Endodermal cell (in vitro differentiated cells): ENCODE data around the gene ZNRF3. TPM values are rescaled to one million over a fixed set of nuclear protein-coding genes. Genes with fewer than 3 reads are reported as not detected.

Experiments
- DNase-seq: peaks from one replicate; pipeline ENCODE4 v3.0.0-alpha.2; 2017
- H3K27ac ChIP-seq: 2 replicates; pipeline ENCODE4 v1.5.1; 2013; ENCODE audit warnings: mild to moderate bottlenecking, low read depth, low read length, moderate library complexity
- H3K27me3 ChIP-seq: 2 replicates; pipeline ENCODE4 v1.6.1; 2013; ENCODE audit warnings: mild to moderate bottlenecking, low read length, moderate library complexity; ENCODE audit not compliant: insufficient read depth, control insufficient read depth, poor library complexity, severe bottlenecking
- H3K36me3 ChIP-seq: 2 replicates; pipeline ENCODE4 v1.7.0; 2013; ENCODE audit warnings: mild to moderate bottlenecking, low read length, moderate library complexity; ENCODE audit not compliant: control insufficient read depth, insufficient read depth
- H3K4me1 ChIP-seq: one replicate; pipeline ENCODE4 v1.7.0; 2013; ENCODE audit warnings: low read length; ENCODE audit not compliant: control insufficient read depth, insufficient read depth
- H3K4me3 ChIP-seq: 2 replicates; pipeline ENCODE4 v1.5.1; 2013; ENCODE audit warnings: mild to moderate bottlenecking, low read length, moderate library complexity
- H3K9ac ChIP-seq: 2 replicates; pipeline ENCODE4 v1.6.1; 2013; ENCODE audit warnings: mild to moderate bottlenecking, low read length, moderate library complexity; ENCODE audit not compliant: poor library complexity, severe bottlenecking; ENCODE audit errors: extremely low read depth
- H3K9me3 ChIP-seq: 2 replicates; pipeline ENCODE4 v1.6.1; 2013; ENCODE audit warnings: mild to moderate bottlenecking, low read length, moderate library complexity; ENCODE audit not compliant: control insufficient read depth
- H3K27ac Mint-ChIP-seq: 2 replicates; pipeline ENCODE4 v1.8.0; 2020; ENCODE audit warnings: mixed read lengths
- H3K27me3 Mint-ChIP-seq: 2 replicates; pipeline ENCODE4 v1.8.0; 2021; ENCODE audit warnings: mild to moderate bottlenecking, mixed read lengths; ENCODE audit not compliant: insufficient read depth
- H3K36me3 Mint-ChIP-seq: 2 replicates; pipeline ENCODE4 v1.8.0; 2020; ENCODE audit warnings: low read depth, mixed read lengths
- H3K4me1 Mint-ChIP-seq: 2 replicates; pipeline ENCODE4 v1.8.0; 2020; ENCODE audit warnings: mixed read lengths
- H3K4me3 Mint-ChIP-seq: 2 replicates; pipeline ENCODE4 v1.8.0; 2020; ENCODE audit warnings: mild to moderate bottlenecking, moderate library complexity, mixed read lengths
- H3K9me3 Mint-ChIP-seq: 2 replicates; pipeline ENCODE4 v1.8.0; 2020; ENCODE audit warnings: mild to moderate bottlenecking, mixed read lengths
- WGBS, 2 experiments: methylation state at CpG; one replicate each; pipeline versions ENCODE4 v1.1.5 to v1.1.7; 2013; ENCODE audit warnings: missing lambda C conversion rate in 2 of 2, mixed read lengths in 1 of 2; ENCODE audit not compliant: insufficient coverage in 1 of 2, insufficient read length in 1 of 2; 5-methylcytosine and 5-hydroxymethylcytosine counted together
- total RNA-seq, 2 donors: library from RNA; stranded (reverse); fragmentation: NEBNext Ultra II Directional in 1 of 2; extraction: Animal tissue kit (Norgen Biotek cat#: 25700) in 1 of 2; gene quantifications; 2 replicates in 1 of 2; 3 replicates in 1 of 2; pipeline ENCODE4 v1.2.1, GENCODE V29; 2021
- TF ChIP-seq, protein P1 (sequence below): fragments of 200-600 bp; sonication (generic); conservative IDR thresholded peaks from 2 replicates; pipeline ENCODE4 v1.5.0; 2021; ENCODE audit warnings: antibody characterized with exemption, mild to moderate bottlenecking

ZNRF3 gene
- total RNA-seq, 2 donors from 2014 or later = 15.8 to 19.8 TPM

DNA sequence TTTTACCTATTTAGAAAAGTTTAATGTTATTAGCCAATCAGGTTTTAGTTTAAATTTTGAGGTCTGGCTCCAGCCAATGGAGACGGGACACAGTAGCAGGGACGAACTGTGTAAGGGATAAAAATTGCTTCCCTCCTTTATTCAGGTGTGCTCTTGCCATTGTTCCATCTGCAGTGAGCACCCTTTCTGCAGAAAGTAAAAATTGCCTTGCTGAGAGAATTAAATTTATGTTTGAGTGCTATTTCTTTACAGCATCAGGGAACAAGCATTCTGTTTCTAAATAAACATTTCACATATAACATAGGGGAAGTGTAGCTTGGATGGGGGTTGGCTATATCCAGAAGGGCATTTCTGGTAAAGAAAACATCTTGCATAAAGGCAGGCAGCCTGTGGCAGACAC is 36.4 kb upstream of the ZNRF3 start:
- 94 to 100% methylated on average over 2 of the region's 2 CpGs for WGBS, 2 experiments
- no peak for DNase-seq

DNA sequence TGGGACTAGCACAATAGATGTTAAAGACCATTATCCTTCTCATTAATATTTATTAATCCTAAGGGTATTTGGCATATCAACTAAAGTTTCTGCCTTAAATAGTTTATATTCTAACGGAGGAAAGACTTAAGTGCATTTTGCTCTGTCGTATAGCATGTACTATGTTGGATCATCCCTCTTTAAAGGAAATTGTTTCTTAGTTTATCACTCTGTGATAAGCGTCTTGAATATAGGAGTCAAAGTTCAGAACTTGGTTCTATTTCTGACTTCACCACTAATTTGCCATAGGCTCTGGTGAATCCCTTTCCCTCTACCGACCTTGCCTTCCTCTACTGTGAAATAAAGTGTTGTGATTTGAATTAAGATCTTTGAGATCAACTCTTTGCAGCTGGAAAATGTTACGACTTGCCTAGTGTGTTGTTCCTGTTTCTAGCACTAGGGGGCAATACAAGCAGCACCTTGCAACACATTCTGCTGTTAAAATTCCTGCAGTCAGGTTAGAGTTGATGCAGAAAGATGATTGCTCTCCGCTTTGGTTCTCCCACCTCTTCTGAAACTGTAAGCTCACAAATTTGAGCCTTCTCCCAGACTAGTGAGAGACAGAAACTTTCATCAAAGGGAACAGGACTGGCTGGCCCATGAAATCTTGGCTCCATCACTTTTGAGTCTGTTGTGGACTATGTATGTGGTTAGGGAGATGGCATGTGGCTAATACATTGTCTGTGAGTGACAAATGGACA is 27.8 kb upstream of the ZNRF3 start:
- H3K9me3 Mint-ChIP-seq = no peaks in the 10 kb centered on the region
- H3K4me1 Mint-ChIP-seq = no peaks in the 10 kb centered on the region
- no peak overlapping the region for H3K4me3 Mint-ChIP-seq
- no peaks in the 10 kb centered on the region for H3K9me3 ChIP-seq
- no peaks in the 10 kb centered on the region for H3K27me3 Mint-ChIP-seq
- H3K4me3 ChIP-seq = no peak overlapping the region
- TF ChIP-seq, protein P1, sequence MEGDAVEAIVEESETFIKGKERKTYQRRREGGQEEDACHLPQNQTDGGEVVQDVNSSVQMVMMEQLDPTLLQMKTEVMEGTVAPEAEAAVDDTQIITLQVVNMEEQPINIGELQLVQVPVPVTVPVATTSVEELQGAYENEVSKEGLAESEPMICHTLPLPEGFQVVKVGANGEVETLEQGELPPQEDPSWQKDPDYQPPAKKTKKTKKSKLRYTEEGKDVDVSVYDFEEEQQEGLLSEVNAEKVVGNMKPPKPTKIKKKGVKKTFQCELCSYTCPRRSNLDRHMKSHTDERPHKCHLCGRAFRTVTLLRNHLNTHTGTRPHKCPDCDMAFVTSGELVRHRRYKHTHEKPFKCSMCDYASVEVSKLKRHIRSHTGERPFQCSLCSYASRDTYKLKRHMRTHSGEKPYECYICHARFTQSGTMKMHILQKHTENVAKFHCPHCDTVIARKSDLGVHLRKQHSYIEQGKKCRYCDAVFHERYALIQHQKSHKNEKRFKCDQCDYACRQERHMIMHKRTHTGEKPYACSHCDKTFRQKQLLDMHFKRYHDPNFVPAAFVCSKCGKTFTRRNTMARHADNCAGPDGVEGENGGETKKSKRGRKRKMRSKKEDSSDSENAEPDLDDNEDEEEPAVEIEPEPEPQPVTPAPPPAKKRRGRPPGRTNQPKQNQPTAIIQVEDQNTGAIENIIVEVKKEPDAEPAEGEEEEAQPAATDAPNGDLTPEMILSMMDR = peak; percentile 94
- H3K27ac ChIP-seq = no peak overlapping the region
- H3K36me3 ChIP-seq = no peaks in the 10 kb centered on the region
- no peaks in the 10 kb centered on the region for H3K4me1 ChIP-seq
- 47 to 48% methylated on average over 2 to 5 of the region's 6 CpGs for WGBS, 2 experiments
- no peak overlapping the region for H3K27ac Mint-ChIP-seq
- H3K36me3 Mint-ChIP-seq = no peaks in the 10 kb centered on the region
- H3K9ac ChIP-seq = no peak overlapping the region
- DNase-seq = peak; percentile 79
- H3K27me3 ChIP-seq = no peaks in the 10 kb centered on the region

More for the DNA sequence above, 36.4 kb upstream of the ZNRF3 start:
- TF ChIP-seq, protein P1 = no peak
- H3K27ac ChIP-seq = no peak overlapping the region
- Mint-ChIP-seq H3K36me3 (no peaks in the 10 kb centered on the region), H3K9me3 (peaks cover 3% of the 10 kb centered on the region), H3K4me3 (no peak overlapping the region), H3K4me1 (no peaks in the 10 kb centered on the region), H3K27me3 (peaks cover 2% of the 10 kb centered on the region), H3K27ac (no peak overlapping the region)
- H3K4me3 ChIP-seq = no peak overlapping the region
- no peak overlapping the region for H3K9ac ChIP-seq
- no peaks in the 10 kb centered on the region for H3K27me3 ChIP-seq
- H3K4me1 ChIP-seq = no peaks in the 10 kb centered on the region
- H3K36me3 ChIP-seq = no peaks in the 10 kb centered on the region
- H3K9me3 ChIP-seq = peaks cover 13% of the 10 kb centered on the region

DNA sequence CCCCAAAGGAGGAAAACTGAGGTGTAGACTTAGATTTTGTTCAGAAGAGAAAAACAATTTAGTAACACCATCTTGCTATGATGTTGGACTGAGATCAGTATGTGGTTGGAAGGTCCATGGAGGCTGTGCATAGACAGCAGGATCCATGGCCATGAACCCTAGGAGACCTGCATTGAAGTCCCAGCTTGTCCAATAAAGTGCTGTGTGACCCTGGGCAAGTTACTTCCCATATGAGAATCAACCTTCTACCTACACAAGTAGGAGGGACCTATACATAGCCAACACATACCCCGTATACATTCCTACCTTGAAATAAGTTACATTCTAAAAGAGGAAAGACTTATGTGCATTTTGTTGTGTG is 27.3 kb upstream of the ZNRF3 start:
- no peak for DNase-seq
- Mint-ChIP-seq H3K9me3 (no peaks in the 10 kb centered on the region), H3K36me3 (no peaks in the 10 kb centered on the region), H3K4me1 (no peaks in the 10 kb centered on the region), H3K4me3 (no peak overlapping the region), H3K27me3 (no peaks in the 10 kb centered on the region), H3K27ac (no peak overlapping the region)
- no CpG with 5 or more reads among the region's 1 CpG for WGBS, 2 experiments
- H3K27ac ChIP-seq = no peak overlapping the region
- H3K36me3 ChIP-seq = no peaks in the 10 kb centered on the region
- H3K9me3 ChIP-seq = no peaks in the 10 kb centered on the region
- no peaks in the 10 kb centered on the region for H3K4me1 ChIP-seq
- no peak overlapping the region for H3K9ac ChIP-seq
- no peaks in the 10 kb centered on the region for H3K27me3 ChIP-seq
- no peak overlapping the region for H3K4me3 ChIP-seq
- TF ChIP-seq, protein P1 = no peak
